H1 (cell line): ENCODE results near the gene NIFK. TPM values are rescaled to one million over a fixed set of nuclear protein-coding genes. Genes with fewer than 3 reads are reported as not detected.
A peak's percentile ranks its signal among the peaks of the same experiment; 100 is the strongest.

Experiments used
- CTCF ChIA-PET: fragments of 300-600 bp; sonication (Branson Sonifier 250); formaldehyde crosslinking; loops from one replicate; lab custom pipeline; 2021; ENCODE audit not compliant: partially characterized antibody; lab: Charles Lee
- POLR2A ChIA-PET: fragments of 300-600 bp; sonication (Branson Sonifier 250); formaldehyde crosslinking; loops from one replicate; lab custom pipeline; 2021; ENCODE audit warnings: inconsistent platforms; ENCODE audit not compliant: partially characterized antibody; lab: Charles Lee
- DNase-seq, 2 experiments: peaks; one replicate each; pipeline versions ENCODE4 v3.0.0 to v3.0.0-alpha.2; 2010 to 2022; ENCODE audit warnings: low spot score in 2 of 2, low read depth in 1 of 2, mixed read lengths in 1 of 2
- FAIRE-seq: peaks from 2 replicates; lab custom pipeline; 2011; peaks lifted over from hg19 to GRCh38; lab: Jason Lieb, UNC
- H2AFZ ChIP-seq: 2 replicates; pipeline ENCODE4 v1.8.1; 2012; ENCODE audit warnings: low read length, inconsistent platforms
- H2AK5ac ChIP-seq: 2 replicates; pipeline ENCODE4 v1.6.1; 2013; ENCODE audit warnings: low read depth, low read length
- H2BK120ac ChIP-seq: replicated peaks from 2 replicates; pipeline ENCODE3; 2013; ENCODE audit warnings: low read depth, low read length, inconsistent platforms
- H2BK12ac ChIP-seq: 2 replicates; pipeline ENCODE4 v1.6.1; 2013; ENCODE audit warnings: low read depth, low read length
- H2BK15ac ChIP-seq: 2 replicates; pipeline ENCODE4 v1.6.1; 2013; ENCODE audit warnings: low read length
- H2BK20ac ChIP-seq: 2 replicates; pipeline ENCODE4 v1.6.1; 2013; ENCODE audit warnings: low read length
- H2BK5ac ChIP-seq: 2 replicates; pipeline ENCODE4 v1.6.1; 2013; ENCODE audit warnings: low read depth, low read length
- H3K14ac ChIP-seq: 2 replicates; pipeline ENCODE4 v1.6.1; 2013; ENCODE audit warnings: inconsistent platforms; ENCODE audit not compliant: insufficient read length
- H3K18ac ChIP-seq: 2 replicates; pipeline ENCODE4 v1.6.1; 2013; ENCODE audit warnings: low read length; ENCODE audit errors: extremely low read depth
- H3K23ac ChIP-seq: 2 replicates; pipeline ENCODE4 v1.6.1; 2013; ENCODE audit warnings: inconsistent platforms; ENCODE audit not compliant: insufficient read length
- H3K23me2 ChIP-seq: 2 replicates; pipeline ENCODE4 v1.6.1; 2013; ENCODE audit warnings: low read depth, low read length
- H3K27ac ChIP-seq: 2 replicates; pipeline ENCODE4 v1.6.1; 2011; ENCODE audit warnings: low read depth, low read length, inconsistent platforms
- H3K27me3 ChIP-seq, 4 experiments: replicated peaks in 1 of 4; 1 replicate in 1 of 4; 2 replicates in 3 of 4; pipeline versions ENCODE4 v1.6.1 to v1.8.1; 2011 to 2013; ENCODE audit warnings: low read length in 3 of 4, mild to moderate bottlenecking in 3 of 4, inconsistent platforms in 2 of 4, mixed read lengths in 2 of 4, moderate library complexity in 1 of 4; ENCODE audit not compliant: control insufficient read depth in 3 of 4, insufficient read depth in 3 of 4; ENCODE audit errors: extremely low read depth in 1 of 4
- H3K36me3 ChIP-seq, 4 experiments: 2 replicates each; pipeline versions ENCODE4 v1.6.1 to v1.8.1; 2011 to 2013; ENCODE audit warnings: mild to moderate bottlenecking in 4 of 4, low read length in 3 of 4, moderate library complexity in 2 of 4, control low read depth in 1 of 4, inconsistent platforms in 1 of 4; ENCODE audit not compliant: insufficient read depth in 4 of 4, control insufficient read depth in 2 of 4
- H3K4ac ChIP-seq: replicated peaks from 2 replicates; pipeline ENCODE3; 2013; ENCODE audit warnings: low read length, low read depth, mixed read lengths, inconsistent platforms; ENCODE audit not compliant: insufficient read length
- H3K4me1 ChIP-seq, 4 experiments: replicated peaks in 1 of 4; 1 replicate in 1 of 4; 2 replicates in 3 of 4; pipeline versions ENCODE4 v1.6.1 to v1.8.1; 2011 to 2013; ENCODE audit warnings: low read length in 3 of 4, inconsistent platforms in 2 of 4, mixed read lengths in 1 of 4; ENCODE audit not compliant: insufficient read depth in 4 of 4, control insufficient read depth in 3 of 4
- H3K4me2 ChIP-seq, 2 experiments: 2 replicates each; pipeline versions ENCODE4 v1.6.1 to v1.8.1; 2011 to 2013; ENCODE audit warnings: low read depth in 2 of 2, low read length in 2 of 2, control low read depth in 1 of 2, inconsistent platforms in 1 of 2, mild to moderate bottlenecking in 1 of 2; ENCODE audit not compliant: insufficient read depth in 1 of 2
- H3K4me3 ChIP-seq, 4 experiments: fragments of 200-600, 300-600 bp in 1 of 4; sonication (generic), shearing (Covaris generic), sonication (Bioruptor Twin) in 1 of 4; 2 replicates each; pipeline versions ENCODE4 v1.5.1 to v1.8.1; 2011 to 2016; ENCODE audit warnings: low read length in 4 of 4, low read depth in 3 of 4, control low read depth in 2 of 4, inconsistent platforms in 2 of 4, mild to moderate bottlenecking in 2 of 4, mixed read lengths in 1 of 4, moderate library complexity in 1 of 4; ENCODE audit not compliant: insufficient read depth in 2 of 4; ENCODE audit errors: extremely low read depth in 1 of 4
- H3K56ac ChIP-seq: replicated peaks from 2 replicates; pipeline ENCODE3; 2013; ENCODE audit warnings: low read depth, mild to moderate bottlenecking, mixed read lengths, low read length, inconsistent platforms; ENCODE audit not compliant: insufficient read length
- H3K79me1 ChIP-seq: 2 replicates; pipeline ENCODE4 v1.6.1; 2013; ENCODE audit warnings: low read depth, low read length, control low read depth
- H3K79me2 ChIP-seq, 2 experiments: 2 replicates each; pipeline versions ENCODE4 v1.6.1 to v1.8.1; 2012 to 2013; ENCODE audit warnings: low read length in 2 of 2, mild to moderate bottlenecking in 2 of 2, inconsistent platforms in 1 of 2; ENCODE audit not compliant: insufficient read depth in 2 of 2, control insufficient read depth in 1 of 2
- H3K9ac ChIP-seq, 4 experiments: replicated peaks in 1 of 4; 1 replicate in 1 of 4; 2 replicates in 3 of 4; pipeline versions ENCODE4 v1.6.1 to v1.8.1; 2011 to 2013; ENCODE audit warnings: low read depth in 3 of 4, low read length in 3 of 4, control low read depth in 2 of 4, mild to moderate bottlenecking in 2 of 4, moderate library complexity in 2 of 4, inconsistent platforms in 1 of 4; ENCODE audit errors: extremely low read depth in 1 of 4
- H3K9me3 ChIP-seq, 2 experiments: 2 replicates each; pipeline versions ENCODE4 v1.6.1 to v1.8.1; 2012 to 2013; ENCODE audit warnings: mild to moderate bottlenecking in 2 of 2, moderate library complexity in 2 of 2, control low read depth in 1 of 2, inconsistent platforms in 1 of 2, low read depth in 1 of 2, low read length in 1 of 2, mixed read lengths in 1 of 2; ENCODE audit not compliant: insufficient read depth in 2 of 2
- H4K20me1 ChIP-seq, 2 experiments: replicated peaks in 1 of 2; 2 replicates each; pipeline versions ENCODE3 to v1.8.1; 2011 to 2013; ENCODE audit warnings: inconsistent platforms in 2 of 2, low read length in 2 of 2, mild to moderate bottlenecking in 1 of 2; ENCODE audit not compliant: insufficient read depth in 2 of 2, control insufficient read depth in 1 of 2
- H4K5ac ChIP-seq: 2 replicates; pipeline ENCODE4 v1.6.1; 2013; ENCODE audit warnings: low read length, low read depth, mixed read lengths, inconsistent platforms; ENCODE audit not compliant: insufficient read length
- H4K8ac ChIP-seq: 2 replicates; pipeline ENCODE4 v1.8.0; 2013; ENCODE audit warnings: mild to moderate bottlenecking, moderate library complexity, low read length, inconsistent platforms; ENCODE audit not compliant: insufficient read depth; ENCODE audit errors: extremely low read depth
- H4K91ac ChIP-seq: replicated peaks from 2 replicates; pipeline ENCODE3; 2013; ENCODE audit warnings: low read length, mixed read lengths, inconsistent platforms; ENCODE audit not compliant: insufficient read length
- CTCF ChIP-seq, 3 experiments: IDR thresholded peaks; 1 replicate in 2 of 3; 2 replicates in 1 of 3; pipeline versions ENCODE4 v1.5.1 to v1.6.1; 2011; ENCODE audit warnings: low read length in 3 of 3, mild to moderate bottlenecking in 3 of 3, inconsistent platforms in 2 of 3, low read depth in 1 of 3, moderate library complexity in 1 of 3; ENCODE audit not compliant: insufficient read depth in 1 of 3; ENCODE audit errors: control extremely low read depth in 1 of 3
- RAD21 ChIP-seq, 2 experiments: IDR thresholded peaks in 1 of 2; conservative IDR thresholded peaks in 1 of 2; 2 replicates each; pipeline ENCODE4 v1.6.1; 2011; ENCODE audit warnings: low read depth in 2 of 2, low read length in 2 of 2, improper control_type of control experiment in 1 of 2, inconsistent platforms in 1 of 2, mild to moderate bottlenecking in 1 of 2, moderate library complexity in 1 of 2
- RXRA ChIP-seq: IDR thresholded peaks from 2 replicates; pipeline ENCODE4 v1.6.1; 2011; ENCODE audit warnings: low read depth, mild to moderate bottlenecking, low read length, moderate library complexity; ENCODE audit not compliant: insufficient read depth
- WGBS, 2 experiments: shearing (Covaris generic) in 1 of 2; methylation state at CpG; one replicate each; pipeline versions ENCODE4 v1.1.6 to v1.1.7; 2013 to 2015; ENCODE audit warnings: low lambda C conversion rate in 2 of 2, mixed read lengths in 2 of 2, inconsistent platforms in 1 of 2, low coverage in 1 of 2, missing lambda C conversion rate in 1 of 2; ENCODE audit not compliant: insufficient replicate concordance in 2 of 2, insufficient coverage in 1 of 2, insufficient read length in 1 of 2; ENCODE audit errors: extremely low coverage in 1 of 2, missing lambda C conversion rate in 1 of 2; 5-methylcytosine and 5-hydroxymethylcytosine counted together
- polyA plus RNA-seq, 7 experiments: library from polyadenylated mRNA; depleted of rRNA in 3 of 7; stranded (reverse) in 5 of 7; unstranded in 2 of 7; fragments of >200 nt in 5 of 7; fragments of 200-250 nt in 2 of 7; gene quantifications; 1 replicate in 5 of 7; 2 replicates in 1 of 7; 4 replicates in 1 of 7; pipeline versions ENCODE4 v1.2.1 to v1.2.3, GENCODE V29; 2011 to 2013; ENCODE audit warnings: missing spikeins in 2 of 7, mixed read lengths in 2 of 7
- total RNA-seq: library from RNA; stranded (reverse); fragmentation: NEBNext Ultra II Directional; extraction: Animal tissue kit (Norgen Biotek cat#: 25700); gene quantifications from 2 replicates; pipeline ENCODE4 v1.2.1, GENCODE V29; 2021

Gene NIFK
- total and polyA plus RNA-seq, 2 of the 8 experiments (the other 6 are each of a cell fraction or from before 2014, with no cell fraction given): 24.4 to 117 TPM

GRCh38 chr2:121696410-121696930, 40.2 kb downstream of the NIFK start:
- Histone ChIP-seq H2BK20ac (no peak overlapping the region; the same call in 1 of the 2 replicates), H3K18ac (no peak overlapping the region), H2AFZ (no peak overlapping the region), H2BK5ac (peak overlapping the region; percentile 45; the same call in 1 of the 2 replicates), H2BK12ac (peak overlapping the region; percentile 77; the same call in 1 of the 2 replicates), H3K23ac (no peak overlapping the region), H3K4ac (no peak overlapping the region), H3K4me1 (peaks cover 0 to 10% (median 6%) of the 10 kb centered on the region in 4 experiments; a peak in 3 of 7 replicates), H3K4me2 (no peak overlapping the region), H3K9ac (no peak overlapping the region), H4K20me1 (no peaks in the 10 kb centered on the region), H3K27me3 (no peaks in the 10 kb centered on the region), H3K4me3 (no peak overlapping the region), H3K9me3 (no peaks in the 10 kb centered on the region), H3K79me2 (no peaks in the 10 kb centered on the region), H2BK15ac (no peak overlapping the region), H3K79me1 (no peaks in the 10 kb centered on the region), H3K56ac (no peak overlapping the region), H3K27ac (0 out of 2 replicates have a peak overlapping the region, but pooled peaks have one; percentile 19), H4K91ac (no peak overlapping the region), H4K5ac (no peak overlapping the region), H2AK5ac (peak overlapping the region; percentile 19; the same call in 1 of the 2 replicates), H2BK120ac (no peak overlapping the region), H3K14ac (no peak overlapping the region), H3K23me2 (no peaks in the 10 kb centered on the region), H4K8ac (peak overlapping the region; percentile 12; the same call in 1 of the 2 replicates), H3K36me3 (no peaks in the 10 kb centered on the region)
- POLR2A ChIA-PET: interaction anchor here (0.6 to 5.3 kb wide), 3 partner anchors 14 to 166 kb away, joined by 3 to 24 read pairs (median 20); partner anchors contain the start of gene RNU4ATAC
- FAIRE-seq: no peak
- no peak for DNase-seq
- WGBS, 2 experiments: 83% methylated on average over 7 of the region's 7 CpGs; no CpG with 5 or more reads in 1 of the 2 experiments
- CTCF ChIA-PET: interaction anchor here (1.1 to 2.6 kb wide), 6 partner anchors 9 to 166 kb away, joined by 3 to 10 read pairs (median 5); partner anchors contain the start of gene RNU4ATAC
- TF ChIP-seq RAD21 (IDR thresholded peaks at IDR 0.05 in 1 of 2, conservative IDR thresholded peaks at IDR 0.05 in 1 of 2; ENCODE audit: low read depth in 2 of 2, low read length in 2 of 2): peak; percentile 45 to 53
- no peak for TF ChIP-seq RXRA
- peak in 2 of 3 experiments; percentile 43 to 55; a peak in 2 of 4 replicates for TF ChIP-seq CTCF (IDR thresholded peaks at IDR 0.05; ENCODE audit: control extremely low read depth in 1 of 3, insufficient read depth in 1 of 3, low read depth in 1 of 3, low read length in 3 of 3)
